ENCODE measurements around the gene LRRC36. TPM values are rescaled to one million over a fixed set of nuclear protein-coding genes. Genes with fewer than 3 reads are reported as not detected.
"Not testable (repeated sequence)": the region's sequence is repeated elsewhere in the genome, so short reads cannot be mapped to it uniquely, and the experiment has no call there.

The LRRC36 gene
- total and polyA plus RNA-seq, 10 donors = 0.46 to 2.3 (median 0.74) TPM; not detected in 3

- no peak for DNase-seq
- H3K9me3 ChIP-seq = no peaks in the 10 kb centered on the region
- no peak for TF ChIP-seq CTCF (IDR thresholded peaks at IDR 0.05 in 8 of 11, conservative IDR thresholded peaks at IDR 0.05 in 3 of 11)
- no peak for TF ChIP-seq POLR2A (IDR thresholded peaks at IDR 0.05)
- TF ChIP-seq POLR2AphosphoS5 (IDR thresholded peaks at IDR 0.05) = no peak
- no peaks in the 10 kb centered on the region for H3K36me3 ChIP-seq
- peaks cover 10 to 23% (median 15%) of the 10 kb centered on the region in 6 donors for H3K4me1 ChIP-seq
- no peak overlapping the region for H3K4me3 ChIP-seq
- H3K27me3 ChIP-seq (replicated peaks in 1 of 7) = no peaks in the 10 kb centered on the region
- H3K27ac ChIP-seq = peak overlapping the region in 4 of 8 donors; percentile 26 to 45 (median 38)
- intact Hi-C loops (cut with DNase I; ENCODE audit: low total_unique reads) = no loop called here
Measured at GRCh38 chr16:67364600-67365235, 38.1 kb downstream of the LRRC36 start.

DNA sequence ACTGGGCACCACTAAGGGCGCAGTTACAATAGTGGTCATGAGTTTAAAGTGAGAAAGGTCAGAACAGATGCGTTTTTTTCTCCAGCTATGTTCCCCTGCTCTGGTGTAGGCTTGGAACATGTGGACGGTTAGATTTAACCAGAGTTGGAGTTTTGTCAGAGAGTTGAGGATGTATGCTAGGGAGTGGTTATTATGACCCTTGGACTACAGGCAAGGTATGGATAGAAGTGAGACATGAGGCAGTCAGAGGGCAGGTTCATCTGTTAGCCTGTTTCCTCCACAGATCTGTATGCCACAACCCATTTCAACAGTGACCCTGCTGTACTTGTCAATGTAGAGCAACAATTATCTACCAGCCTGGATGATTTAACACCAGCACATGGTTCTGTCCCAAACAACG, 44.0 kb downstream of the LRRC36 start:
- H3K4me1 ChIP-seq = peaks cover 0 to 6% (median 1%) of the 10 kb centered on the region in 6 donors
- no peaks in the 10 kb centered on the region for H3K36me3 ChIP-seq
- intact Hi-C loops (cut with DNase I; ENCODE audit: low total_unique reads) = no loop called here
- peaks cover 0 to 4% (median 0%) of the 10 kb centered on the region in 7 donors for H3K27me3 ChIP-seq (replicated peaks in 1 of 7)
- H3K4me3 ChIP-seq = no peak overlapping the region
- no peak for DNase-seq
- no peak for TF ChIP-seq POLR2AphosphoS5 (IDR thresholded peaks at IDR 0.05)
- TF ChIP-seq POLR2A (IDR thresholded peaks at IDR 0.05) = no peak
- no peak for TF ChIP-seq CTCF (IDR thresholded peaks at IDR 0.05 in 8 of 11, conservative IDR thresholded peaks at IDR 0.05 in 3 of 11)
- 90 to 92% (median 91%) methylated on average over 4 of the region's 4 CpGs for WGBS, 5 donors
- no peaks in the 10 kb centered on the region for H3K9me3 ChIP-seq
- no peak overlapping the region for H3K27ac ChIP-seq

DNA sequence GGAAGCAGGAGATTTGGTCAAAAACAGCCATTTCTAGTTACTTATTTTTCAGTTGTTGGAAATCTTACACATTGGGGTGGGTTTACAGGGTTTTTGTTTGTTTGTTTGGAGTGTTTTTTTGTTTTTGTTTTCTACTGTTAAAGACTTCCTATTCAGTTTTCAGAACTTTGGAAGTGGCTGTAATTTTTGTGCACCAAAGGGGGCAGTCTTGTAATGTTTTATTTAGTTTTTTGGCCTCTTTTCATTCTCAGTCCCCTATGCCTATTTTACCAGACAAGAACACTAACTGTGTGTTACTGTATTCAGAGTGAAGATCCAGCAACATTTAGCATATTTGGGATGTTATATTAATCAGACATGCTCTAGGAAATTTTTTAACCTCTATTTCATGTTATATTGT, 46.0 kb downstream of the LRRC36 start:
- intact Hi-C loops (cut with DNase I; ENCODE audit: low total_unique reads) = no loop called here
- Histone ChIP-seq H3K27ac (no peak overlapping the region), H3K36me3 (no peaks in the 10 kb centered on the region), H3K9me3 (no peaks in the 10 kb centered on the region), H3K27me3 (replicated peaks in 1 of 7) (peaks cover 0 to 4% (median 0%) of the 10 kb centered on the region in 7 donors), H3K4me1 (peaks cover 0 to 2% (median 0%) of the 10 kb centered on the region in 6 donors), H3K4me3 (no peak overlapping the region)
- DNase-seq = no peak
- no peak for TF ChIP-seq POLR2A (IDR thresholded peaks at IDR 0.05)
- TF ChIP-seq POLR2AphosphoS5 (IDR thresholded peaks at IDR 0.05) = no peak
- TF ChIP-seq CTCF (IDR thresholded peaks at IDR 0.05 in 8 of 11, conservative IDR thresholded peaks at IDR 0.05 in 3 of 11) = peak in 5 of 11 experiments; percentile 41 to 57 (median 52)

DNA sequence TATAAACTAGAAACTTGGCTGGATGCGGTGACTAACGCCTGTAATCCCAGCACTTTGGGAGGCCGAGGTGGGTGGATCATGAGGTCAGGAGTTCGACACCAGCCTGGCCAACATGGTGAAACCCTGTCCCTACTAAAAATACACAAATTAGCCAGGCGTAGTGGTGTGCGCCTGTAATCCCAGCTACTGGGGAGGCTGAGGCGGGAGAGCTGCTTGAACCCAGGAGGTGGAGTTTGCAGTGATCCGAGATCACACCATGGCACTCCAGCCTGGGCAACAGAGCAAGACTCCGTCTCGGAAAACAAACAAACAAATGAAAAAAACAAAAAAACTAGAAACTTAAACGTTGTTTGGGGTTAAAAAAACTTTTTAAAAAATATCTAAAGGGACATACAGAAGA, 49.4 kb downstream of the LRRC36 start:
- DNase-seq; H3K27ac ChIP-seq; H3K4me3 ChIP-seq; H3K4me1 ChIP-seq; H3K27me3 ChIP-seq (replicated peaks in 1 of 7); H3K36me3 ChIP-seq; intact Hi-C loops (cut with DNase I; ENCODE audit: low total_unique reads); H3K9me3 ChIP-seq: not testable (repeated sequence)
- WGBS, 5 donors = 85 to 93% (median 90%) methylated on average over 11 of the region's 11 CpGs
